Sigmoid colon (tissue), 7 donors: ENCODE results near the gene TPBGL. TPM values are rescaled to one million over a fixed set of nuclear protein-coding genes. Genes with fewer than 3 reads are reported as not detected.

Experiments
- DNase-seq: peaks from one replicate; pipeline ENCODE4 v3.0.0-alpha.2; 2019
- H3K27ac ChIP-seq, 4 donors: fragments of 200-600 bp; sonication (generic); one replicate each; pipeline ENCODE4 v1.5.1; 2016 to 2019; ENCODE audit warnings: mild to moderate bottlenecking in 1 of 4
- H3K27me3 ChIP-seq, 3 donors: fragments of 200-600 bp; sonication (generic); one replicate each; pipeline ENCODE4 v1.5.1; 2019; ENCODE audit warnings: mild to moderate bottlenecking in 1 of 3
- H3K36me3 ChIP-seq, 4 donors: fragments of 200-600 bp; sonication (generic); one replicate each; pipeline ENCODE4 v1.5.1; 2016 to 2019
- H3K4me1 ChIP-seq, 4 donors: fragments of 200-600 bp; sonication (generic); one replicate each; pipeline ENCODE4 v1.5.1; 2017 to 2019
- H3K4me3 ChIP-seq, 4 donors: fragments of 200-600 bp; sonication (generic); one replicate each; pipeline ENCODE4 v1.5.1; 2017 to 2019; ENCODE audit warnings: mild to moderate bottlenecking in 2 of 4, moderate library complexity in 1 of 4
- H3K9me3 ChIP-seq, 4 donors: fragments of 200-600 bp in 3 of 4; sonication (generic) in 3 of 4; one replicate each; pipeline versions ENCODE4 v1.5.1 to v1.6.1; 2013 to 2019
- CTCF ChIP-seq, 4 experiments: fragments of 450-650 bp in 3 of 4; fragments of 200-600 bp in 1 of 4; IDR thresholded peaks; one replicate each; pipeline ENCODE4 v1.5.1; 2016 to 2019; ENCODE audit warnings: antibody characterized with exemption in 4 of 4, mild to moderate bottlenecking in 3 of 4, moderate library complexity in 2 of 4
- EP300 ChIP-seq, 4 donors: sonication (generic); formaldehyde crosslinking; IDR thresholded peaks; one replicate each; pipeline ENCODE4 v1.6.1; 2017; ENCODE audit warnings: antibody characterized with exemption in 4 of 4
- POLR2A ChIP-seq, 2 donors: fragments of 450-650 bp; IDR thresholded peaks; one replicate each; pipeline ENCODE4 v1.6.1; 2016; ENCODE audit warnings: antibody characterized with exemption in 2 of 2, mild to moderate bottlenecking in 2 of 2, moderate library complexity in 2 of 2
- POLR2AphosphoS5 ChIP-seq, 4 donors: sonication (generic); formaldehyde crosslinking; IDR thresholded peaks; one replicate each; pipeline ENCODE4 v1.6.1; 2017; ENCODE audit warnings: antibody characterized with exemption in 4 of 4
- WGBS, 2 donors: extraction: QIAGEN DNeasy Blood & Tissue Kit; methylation state at CpG; one replicate each; pipeline ENCODE4 v1.1.7; 2013; 5-methylcytosine and 5-hydroxymethylcytosine counted together
- intact Hi-C: fragments of 100-400 bp; cut with DNase I; formaldehyde crosslinking; loops from one replicate; pipeline ENCODE4 v1.15.1; 2023
- polyA plus RNA-seq, 3 donors: library from polyadenylated mRNA; stranded (reverse); fragments of 200-250 nt; gene quantifications; one replicate each; pipeline ENCODE4 v1.2.3, GENCODE V29; 2013
- total RNA-seq, 4 donors: library from RNA; depleted of rRNA; stranded (reverse); fragments of >200 nt; gene quantifications; one replicate each; pipeline ENCODE4 v1.1.0, GENCODE V29; 2016
- donor health status: healthy with polysubstance abuse.
- donor health status: Bipolar disorder and iron deficiency.
- donor health status: healthy.

Gene TPBGL
- total and polyA plus RNA-seq, 7 donors, result 0.28 to 0.68 (median 0.34) TPM; not detected in 3

GRCh38 chr11:75246671-75247350 is 6.2 kb downstream of the TPBGL start:
- no peaks in the 10 kb centered on the region for H3K36me3 ChIP-seq
- H3K4me3 ChIP-seq, result no peak overlapping the region
- no peaks in the 10 kb centered on the region for H3K9me3 ChIP-seq
- DNase-seq, result peak; percentile 58
- no peak for TF ChIP-seq EP300 (IDR thresholded peaks at IDR 0.05)
- no peak for TF ChIP-seq POLR2AphosphoS5 (IDR thresholded peaks at IDR 0.05)
- TF ChIP-seq CTCF (IDR thresholded peaks at IDR 0.05), result no peak
- TF ChIP-seq POLR2A (IDR thresholded peaks at IDR 0.05), result no peak
- WGBS, 2 donors, result 75 to 83% methylated on average over 11 of the region's 11 CpGs
- H3K27ac ChIP-seq, result no peak overlapping the region
- peaks cover 0 to 21% (median 19%) of the 10 kb centered on the region in 4 donors for H3K4me1 ChIP-seq
- intact Hi-C loops, result loop anchor here (5.0 kb wide), 1 partner anchor 225 kb away; no protein-coding TSS in a partner anchor
- H3K27me3 ChIP-seq, result peaks cover 0 to 20% (median 14%) of the 10 kb centered on the region in 3 donors

GRCh38 chr11:75248924-75249256 is 8.3 kb downstream of the TPBGL start:
- Histone ChIP-seq H3K27ac (no peak overlapping the region), H3K9me3 (peaks cover 0 to 3% (median 0%) of the 10 kb centered on the region in 4 donors), H3K36me3 (no peaks in the 10 kb centered on the region), H3K4me3 (no peak overlapping the region), H3K4me1 (peaks cover 0 to 21% (median 12%) of the 10 kb centered on the region in 4 donors), H3K27me3 (no peaks in the 10 kb centered on the region)
- intact Hi-C loops, result loop anchor here (1.0 to 5.0 kb wide), 3 partner anchors 109 to 320 kb away; no protein-coding TSS in a partner anchor
- no peak for DNase-seq
- 44% methylated on average over 11 of the region's 11 CpGs for WGBS, 2 donors
- TF ChIP-seq EP300 (IDR thresholded peaks at IDR 0.05), result no peak
- TF ChIP-seq CTCF (IDR thresholded peaks at IDR 0.05), result no peak
- no peak for TF ChIP-seq POLR2AphosphoS5 (IDR thresholded peaks at IDR 0.05)
- TF ChIP-seq POLR2A (IDR thresholded peaks at IDR 0.05), result no peak

GRCh38 chr11:75249704-75250103 is 9.1 kb downstream of the TPBGL start:
- WGBS, 2 donors, result 43 to 56% methylated on average over 3 of the region's 3 CpGs
- H3K27ac ChIP-seq, result no peak overlapping the region
- H3K36me3 ChIP-seq, result no peaks in the 10 kb centered on the region
- no peaks in the 10 kb centered on the region for H3K27me3 ChIP-seq
- peaks cover 0 to 3% (median 0%) of the 10 kb centered on the region in 4 donors for H3K9me3 ChIP-seq
- TF ChIP-seq CTCF (IDR thresholded peaks at IDR 0.05), result no peak
- TF ChIP-seq POLR2AphosphoS5 (IDR thresholded peaks at IDR 0.05), result no peak
- no peak for TF ChIP-seq EP300 (IDR thresholded peaks at IDR 0.05)
- no peak for TF ChIP-seq POLR2A (IDR thresholded peaks at IDR 0.05)
- intact Hi-C loops, result loop anchor here (2.0 to 5.0 kb wide), 2 partner anchors 227 to 321 kb away; no protein-coding TSS in a partner anchor
- H3K4me3 ChIP-seq, result no peak overlapping the region
- H3K4me1 ChIP-seq, result peaks cover 0 to 21% (median 12%) of the 10 kb centered on the region in 4 donors
- DNase-seq, result no peak

- TF ChIP-seq POLR2AphosphoS5 (IDR thresholded peaks at IDR 0.05), result no peak
- TF ChIP-seq POLR2A (IDR thresholded peaks at IDR 0.05), result no peak
- no peak for TF ChIP-seq CTCF (IDR thresholded peaks at IDR 0.05)
- TF ChIP-seq EP300 (IDR thresholded peaks at IDR 0.05), result no peak
- Histone ChIP-seq H3K27me3 (no peaks in the 10 kb centered on the region), H3K4me3 (no peak overlapping the region), H3K9me3 (peaks cover 0 to 3% (median 0%) of the 10 kb centered on the region in 4 donors), H3K4me1 (no peaks in the 10 kb centered on the region), H3K27ac (no peak overlapping the region), H3K36me3 (no peaks in the 10 kb centered on the region)
- DNase-seq, result no peak
- intact Hi-C loops, result no loop called here
These were observed 13.8 kb downstream of the TPBGL start for GRCh38 chr11:75254326-75254725.
